ENCODE results near the gene SYT8.

DNA sequence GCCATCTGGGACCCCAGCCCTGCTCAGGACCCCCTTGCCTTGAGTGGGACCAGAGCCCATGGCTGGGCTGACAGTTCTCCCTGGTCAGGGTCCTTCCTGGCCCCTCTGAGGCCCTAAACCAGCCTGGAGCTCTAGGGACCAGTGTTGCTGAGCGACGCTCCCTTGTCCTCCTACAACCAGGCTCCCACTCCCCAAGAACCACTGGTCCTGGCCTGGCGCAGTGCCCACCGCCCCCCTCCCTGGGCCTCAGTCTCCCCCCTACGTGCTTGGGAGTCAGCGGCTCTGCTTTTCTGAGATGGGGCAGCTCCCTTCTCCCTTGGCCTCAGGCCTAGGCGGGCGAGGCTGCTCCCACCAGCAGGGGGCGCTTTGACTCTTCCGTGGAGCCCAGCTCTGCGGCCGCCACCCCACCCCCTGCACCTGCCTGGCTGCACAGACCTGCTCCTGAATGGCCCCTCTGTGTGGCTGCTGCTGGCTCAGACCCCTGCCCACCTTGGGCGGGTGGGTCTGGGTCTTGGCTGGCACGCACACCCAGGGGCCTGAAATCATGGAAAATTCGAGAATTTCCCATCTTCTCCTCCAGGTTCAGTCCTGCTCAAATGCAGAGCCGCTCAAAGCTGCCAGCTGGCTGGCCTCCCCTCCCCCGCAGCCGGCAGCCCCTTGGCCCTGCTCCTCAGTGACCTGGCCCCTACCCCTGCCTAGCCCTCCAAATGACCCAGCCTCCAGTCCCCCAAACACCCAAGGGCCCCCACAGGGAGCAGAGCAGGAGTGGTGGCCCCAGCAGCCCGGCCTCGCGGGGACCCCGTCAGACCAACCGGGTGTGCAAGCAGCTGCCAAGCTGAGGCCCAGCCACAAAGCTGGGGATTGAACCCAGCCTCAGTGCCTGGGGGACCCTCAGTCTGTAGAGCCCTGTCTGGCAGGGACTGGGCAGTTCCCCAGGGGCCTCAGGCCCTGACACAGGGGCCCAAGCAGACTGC lies 47.8 kb downstream of the SYT8 start:
- TF ChIP-seq, protein P1, sequence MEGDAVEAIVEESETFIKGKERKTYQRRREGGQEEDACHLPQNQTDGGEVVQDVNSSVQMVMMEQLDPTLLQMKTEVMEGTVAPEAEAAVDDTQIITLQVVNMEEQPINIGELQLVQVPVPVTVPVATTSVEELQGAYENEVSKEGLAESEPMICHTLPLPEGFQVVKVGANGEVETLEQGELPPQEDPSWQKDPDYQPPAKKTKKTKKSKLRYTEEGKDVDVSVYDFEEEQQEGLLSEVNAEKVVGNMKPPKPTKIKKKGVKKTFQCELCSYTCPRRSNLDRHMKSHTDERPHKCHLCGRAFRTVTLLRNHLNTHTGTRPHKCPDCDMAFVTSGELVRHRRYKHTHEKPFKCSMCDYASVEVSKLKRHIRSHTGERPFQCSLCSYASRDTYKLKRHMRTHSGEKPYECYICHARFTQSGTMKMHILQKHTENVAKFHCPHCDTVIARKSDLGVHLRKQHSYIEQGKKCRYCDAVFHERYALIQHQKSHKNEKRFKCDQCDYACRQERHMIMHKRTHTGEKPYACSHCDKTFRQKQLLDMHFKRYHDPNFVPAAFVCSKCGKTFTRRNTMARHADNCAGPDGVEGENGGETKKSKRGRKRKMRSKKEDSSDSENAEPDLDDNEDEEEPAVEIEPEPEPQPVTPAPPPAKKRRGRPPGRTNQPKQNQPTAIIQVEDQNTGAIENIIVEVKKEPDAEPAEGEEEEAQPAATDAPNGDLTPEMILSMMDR (IDR thresholded peaks at IDR 0.05), result peak; percentile 56 to 90 (median 64)
- no peak for TF ChIP-seq POLR2A (IDR thresholded peaks at IDR 0.05)
